Measurements from ENCODE around the gene IMMP1L. TPM values are rescaled to one million over a fixed set of nuclear protein-coding genes. Genes with fewer than 3 reads are reported as not detected.

IMMP1L gene
- total and polyA plus RNA-seq, 2 of the 8 experiments (the other 6 are each of a cell fraction or from before 2014, with no cell fraction given): 27.4 to 47.7 TPM

- Histone ChIP-seq H3K23me2 (ENCODE audit: low read depth, low read length) (no peaks in the 10 kb centered on the region), H3K9me3 (ENCODE audit: insufficient read depth in 2 of 2, low read depth in 1 of 2, low read length in 1 of 2) (peaks cover 6 to 7% of the 10 kb centered on the region in 2 experiments; a peak in 1 of 4 replicates), H3K18ac (ENCODE audit: extremely low read depth, low read length) (no peak overlapping the region), H2BK12ac (ENCODE audit: low read depth, low read length) (no peak overlapping the region), H3K4me2 (ENCODE audit: insufficient read depth in 1 of 2, low read depth in 2 of 2, low read length in 2 of 2) (no peak overlapping the region), H4K5ac (ENCODE audit: insufficient read length, low read depth, low read length) (no peak overlapping the region), H3K4ac (replicated peaks; ENCODE audit: insufficient read length, low read depth, low read length) (no peak overlapping the region), H3K79me2 (ENCODE audit: control insufficient read depth in 1 of 2, insufficient read depth in 2 of 2, low read length in 2 of 2) (peaks cover 3 to 67% of the 10 kb centered on the region in 2 experiments; a peak in 2 of 4 replicates), H4K8ac (ENCODE audit: extremely low read depth, insufficient read depth, low read length) (no peak overlapping the region), H3K23ac (ENCODE audit: insufficient read length) (no peak overlapping the region), H3K27me3 (replicated peaks in 1 of 4; ENCODE audit: control insufficient read depth in 3 of 4, extremely low read depth in 1 of 4, insufficient read depth in 3 of 4, low read length in 3 of 4) (no peaks in the 10 kb centered on the region), H4K20me1 (replicated peaks in 1 of 2; ENCODE audit: control insufficient read depth in 1 of 2, insufficient read depth in 2 of 2, low read length in 2 of 2) (no peaks in the 10 kb centered on the region), H2AK5ac (ENCODE audit: low read depth, low read length) (no peak overlapping the region), H2AFZ (ENCODE audit: low read length) (no peak overlapping the region), H2BK5ac (ENCODE audit: low read depth, low read length) (no peak overlapping the region), H3K14ac (ENCODE audit: insufficient read length) (no peak overlapping the region), H3K9ac (replicated peaks in 1 of 4; ENCODE audit: extremely low read depth in 1 of 4, low read depth in 3 of 4, low read length in 3 of 4) (no peak overlapping the region), H4K91ac (replicated peaks; ENCODE audit: insufficient read length, low read length) (no peak overlapping the region), H3K4me3 (ENCODE audit: extremely low read depth in 1 of 4, insufficient read depth in 2 of 4, low read depth in 3 of 4, low read length in 4 of 4) (no peak overlapping the region), H3K4me1 (replicated peaks in 1 of 4; ENCODE audit: control insufficient read depth in 3 of 4, insufficient read depth in 4 of 4, low read length in 3 of 4) (0 out of 7 replicates have a peak, but pooled peaks cover 0 to 2% (median 0%) of the 10 kb centered on the region in 4 experiments), H3K27ac (ENCODE audit: low read depth, low read length) (no peak overlapping the region), H2BK20ac (ENCODE audit: low read length) (no peak overlapping the region), H3K56ac (replicated peaks; ENCODE audit: insufficient read length, low read depth, low read length) (no peak overlapping the region), H3K79me1 (ENCODE audit: low read depth, low read length) (peaks cover 3% of the 10 kb centered on the region), H2BK15ac (ENCODE audit: low read length) (no peak overlapping the region), H3K36me3 (ENCODE audit: control insufficient read depth in 2 of 4, insufficient read depth in 4 of 4, low read length in 3 of 4) (peaks cover 0 to 16% (median 0%) of the 10 kb centered on the region in 4 experiments; a peak in 4 of 8 replicates), H2BK120ac (replicated peaks; ENCODE audit: low read depth, low read length) (no peak overlapping the region)
- WGBS, 2 experiments (ENCODE audit: extremely low coverage in 1 of 2, insufficient coverage in 1 of 2, insufficient read length in 1 of 2, insufficient replicate concordance in 2 of 2, low coverage in 1 of 2, low lambda C conversion rate in 2 of 2, missing lambda C conversion rate in 1 of 2): 91% methylated on average over 4 of the region's 4 CpGs; no CpG with 5 or more reads in 1 of the 2 experiments
- ChIA-PET CTCF (ENCODE audit: partially characterized antibody) (interaction anchor here (1.0 to 2.2 kb wide), 2 partner anchors 9 to 465 kb away, joined by 3 to 6 read pairs; no protein-coding TSS in a partner anchor), POLR2A (ENCODE audit: partially characterized antibody) (no interaction called here)
- DNase-seq (ENCODE audit: low read depth in 1 of 2, low spot score in 2 of 2) (no peak), FAIRE-seq (no peak)
- TF ChIP-seq CHD1 (IDR thresholded peaks at IDR 0.05; ENCODE audit: low read depth, low read length) (no peak), KDM1A (IDR thresholded peaks at IDR 0.05; ENCODE audit: borderline replicate concordance, low read length) (no peak), YY1 (IDR thresholded peaks at IDR 0.05; ENCODE audit: low read depth, low read length) (no peak), CREB1 (IDR thresholded peaks at IDR 0.05) (no peak), ATF2 (IDR thresholded peaks at IDR 0.05; ENCODE audit: low read length) (no peak), RFX5 (IDR thresholded peaks at IDR 0.05; ENCODE audit: borderline replicate concordance, low read depth, low read length) (no peak), RNF2 (IDR thresholded peaks at IDR 0.05; ENCODE audit: borderline replicate concordance, low read depth, low read length, missing control alignments, poor library complexity, severe bottlenecking) (no peak), CTBP2 (IDR thresholded peaks at IDR 0.05; ENCODE audit: borderline replicate concordance, insufficient read depth, insufficient read length, low read length) (no peak), EZH2 (IDR thresholded peaks at IDR 0.05; ENCODE audit: low read depth, low read length, severe bottlenecking) (no peak), GTF2F1 (IDR thresholded peaks at IDR 0.05; ENCODE audit: borderline replicate concordance, low read depth, low read length) (no peak), CHD2 (IDR thresholded peaks at IDR 0.05; ENCODE audit: low read length) (no peak), FOSL1 (IDR thresholded peaks at IDR 0.05; ENCODE audit: insufficient read depth, low read depth, low read length) (no peak)
These were observed 16.2 kb downstream of the IMMP1L start for GRCh38 chr11:31493235-31493634.

Data from H1 (cell line).